Activated T-helper 2 cell treated with anti-CD3 and anti-CD28 coated beads, Interferon-gamma antibody, Interleukin-2, Interleukin-4, amounts not matched to agents 10 μg/mL and 5 μg/mL and 100 μg/mL, durations not matched to agents 14 hours and 24 hours and 36 hours (primary cell): Measurements from ENCODE around the gene MLIP. TPM values are rescaled to one million over a fixed set of nuclear protein-coding genes. Genes with fewer than 3 reads are reported as not detected.

Source experiments
- DNase-seq: peaks from one replicate; pipeline ENCODE4 v3.0.0; 2021; ENCODE audit warnings: low spot score
- H3K27ac Mint-ChIP-seq: one replicate; pipeline ENCODE4 v1.8.0; 2021; ENCODE audit warnings: mixed read lengths
- H3K27me3 Mint-ChIP-seq: one replicate; pipeline ENCODE4 v1.8.0; 2021; ENCODE audit warnings: low read depth, mixed read lengths
- H3K36me3 Mint-ChIP-seq: one replicate; pipeline ENCODE4 v1.8.0; 2021; ENCODE audit warnings: low read depth, mixed read lengths
- H3K4me1 Mint-ChIP-seq: one replicate; pipeline ENCODE4 v1.8.0; 2021; ENCODE audit warnings: low read depth, mixed read lengths
- H3K4me3 Mint-ChIP-seq: one replicate; pipeline ENCODE4 v1.8.0; 2021; ENCODE audit warnings: low read depth, mild to moderate bottlenecking, moderate library complexity, mixed read lengths
- H3K9me3 Mint-ChIP-seq: one replicate; pipeline ENCODE4 v1.8.0; 2021; ENCODE audit warnings: mixed read lengths
- intact Hi-C: fragments of 100-400 bp; cut with micrococcal nuclease; formaldehyde crosslinking; loops from one replicate; pipeline ENCODE4 v1.15.1; 2023
- total RNA-seq: library from RNA; stranded (reverse); gene quantifications from 2 replicates; pipeline ENCODE4 v1.2.3, GENCODE V29; 2022

The MLIP gene
- total RNA-seq, 1 donor from 2014 or later, result not detected

DNA sequence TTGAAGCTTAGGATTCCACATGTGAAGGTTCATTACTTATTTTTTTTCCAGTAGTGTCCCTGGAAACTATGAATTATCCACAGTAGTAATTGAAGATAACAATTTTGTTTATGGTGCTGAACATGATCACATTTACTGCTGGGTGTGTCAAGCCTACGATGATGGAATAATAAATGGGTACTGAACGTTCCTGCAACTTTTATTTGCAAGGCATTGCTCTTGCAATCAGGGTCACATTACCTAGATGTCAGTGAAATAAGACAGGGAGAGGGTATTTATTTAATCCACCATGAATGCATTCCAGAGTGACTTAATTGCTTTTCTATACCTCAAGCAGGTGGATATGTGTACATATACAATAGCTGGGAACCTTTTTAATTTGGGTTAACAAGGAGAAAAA is 27.0 kb upstream of the MLIP start:
- no peak overlapping the region for H3K27ac Mint-ChIP-seq
- H3K27me3 Mint-ChIP-seq, result no peaks in the 10 kb centered on the region
- H3K9me3 Mint-ChIP-seq, result no peaks in the 10 kb centered on the region
- intact Hi-C loops, result no loop called here
- no peaks in the 10 kb centered on the region for H3K4me1 Mint-ChIP-seq
- no peaks in the 10 kb centered on the region for H3K36me3 Mint-ChIP-seq
- DNase-seq, result no peak
- no peak overlapping the region for H3K4me3 Mint-ChIP-seq

DNA sequence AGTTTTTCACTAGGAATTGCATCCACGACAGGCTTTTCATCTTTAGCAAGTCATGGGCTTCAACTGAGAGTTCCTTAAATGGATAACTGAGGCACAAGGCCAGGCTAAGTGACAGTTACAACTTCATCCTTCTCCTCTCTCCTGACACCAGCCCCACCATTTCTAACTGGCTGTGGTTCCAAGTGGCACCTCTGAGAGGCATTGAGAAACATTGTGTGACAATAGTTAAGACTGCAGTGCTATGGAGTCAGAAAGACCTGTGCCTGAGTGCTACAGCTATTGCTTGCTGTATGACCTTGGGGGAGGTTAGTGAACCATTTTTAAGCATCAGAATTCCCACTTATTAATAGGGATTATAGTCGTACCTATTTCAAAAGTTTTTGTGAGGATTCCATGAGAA is 26.2 kb upstream of the MLIP start:
- intact Hi-C loops, result no loop called here
- Mint-ChIP-seq H3K9me3 (no peaks in the 10 kb centered on the region), H3K27ac (no peak overlapping the region), H3K27me3 (no peaks in the 10 kb centered on the region), H3K4me1 (no peaks in the 10 kb centered on the region), H3K36me3 (no peaks in the 10 kb centered on the region), H3K4me3 (no peak overlapping the region)
- DNase-seq, result no peak

DNA sequence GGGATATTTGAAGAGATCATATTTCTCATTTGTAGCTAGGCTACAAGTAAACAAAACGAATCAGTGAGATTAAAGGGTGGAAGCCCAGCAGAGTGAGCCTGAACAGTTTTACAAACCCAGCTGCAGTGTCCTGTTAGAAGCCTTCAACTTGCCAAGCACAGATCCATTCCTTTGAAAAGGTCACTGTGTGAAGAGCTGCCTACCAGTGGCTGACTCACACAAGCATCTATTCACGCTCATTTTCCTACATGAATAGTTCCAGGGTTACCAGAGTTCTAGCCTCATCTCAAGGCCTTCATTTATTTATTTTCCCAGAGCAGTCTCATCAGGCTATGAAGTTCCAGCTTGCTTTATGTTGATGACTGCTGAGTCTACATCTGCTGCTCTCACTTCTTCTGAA is 25.7 kb upstream of the MLIP start:
- DNase-seq, result no peak
- Mint-ChIP-seq H3K4me1 (no peaks in the 10 kb centered on the region), H3K36me3 (no peaks in the 10 kb centered on the region), H3K27ac (no peak overlapping the region), H3K27me3 (no peaks in the 10 kb centered on the region), H3K4me3 (no peak overlapping the region), H3K9me3 (no peaks in the 10 kb centered on the region)
- intact Hi-C loops, result no loop called here

DNA sequence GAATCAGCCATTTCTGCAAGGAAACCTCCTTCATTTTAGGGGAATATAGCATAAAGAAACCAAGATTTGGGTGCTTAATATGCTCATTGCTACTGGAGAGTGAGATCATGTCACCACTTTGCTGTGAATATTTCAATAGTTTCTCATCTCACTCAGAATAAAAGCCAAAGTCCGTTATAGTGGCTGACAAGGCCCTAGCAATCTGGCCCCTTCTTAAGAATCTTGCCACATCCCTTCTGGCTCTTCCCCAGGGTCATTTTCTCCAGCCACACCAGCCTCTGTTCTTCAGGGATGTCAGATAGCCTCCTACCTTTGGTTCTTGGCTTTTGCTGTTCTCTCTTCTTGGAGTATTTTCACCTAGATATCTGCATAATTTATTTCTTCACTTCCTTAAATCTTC is 24.8 kb upstream of the MLIP start:
- intact Hi-C loops, result no loop called here
- Mint-ChIP-seq H3K27me3 (no peaks in the 10 kb centered on the region), H3K27ac (no peak overlapping the region), H3K9me3 (no peaks in the 10 kb centered on the region), H3K4me3 (no peak overlapping the region), H3K36me3 (no peaks in the 10 kb centered on the region), H3K4me1 (no peaks in the 10 kb centered on the region)
- DNase-seq, result no peak

DNA sequence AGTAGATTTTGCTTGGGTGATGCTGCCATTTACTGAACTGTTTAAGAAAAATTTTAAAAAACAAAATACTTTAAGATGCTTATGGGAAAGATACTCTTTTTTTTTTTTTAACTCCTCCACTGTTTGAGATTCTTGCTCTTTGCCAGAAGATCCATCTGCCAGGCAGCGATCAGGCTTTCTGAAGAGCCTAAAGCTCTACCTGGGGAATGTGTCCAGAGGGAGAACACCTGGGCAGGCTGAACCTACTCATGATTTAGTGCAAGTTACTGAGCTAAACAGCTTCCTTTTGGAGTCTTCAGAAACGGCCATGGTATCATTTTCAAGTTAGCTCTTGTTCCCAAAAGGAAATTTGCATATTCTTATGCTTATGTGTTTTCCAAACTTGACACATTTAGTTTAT is 23.5 kb upstream of the MLIP start:
- DNase-seq, result no peak
- no peak overlapping the region for H3K4me3 Mint-ChIP-seq
- no peaks in the 10 kb centered on the region for H3K9me3 Mint-ChIP-seq
- no peaks in the 10 kb centered on the region for H3K4me1 Mint-ChIP-seq
- H3K27me3 Mint-ChIP-seq, result no peaks in the 10 kb centered on the region
- intact Hi-C loops, result no loop called here
- no peak overlapping the region for H3K27ac Mint-ChIP-seq
- H3K36me3 Mint-ChIP-seq, result no peaks in the 10 kb centered on the region

DNA sequence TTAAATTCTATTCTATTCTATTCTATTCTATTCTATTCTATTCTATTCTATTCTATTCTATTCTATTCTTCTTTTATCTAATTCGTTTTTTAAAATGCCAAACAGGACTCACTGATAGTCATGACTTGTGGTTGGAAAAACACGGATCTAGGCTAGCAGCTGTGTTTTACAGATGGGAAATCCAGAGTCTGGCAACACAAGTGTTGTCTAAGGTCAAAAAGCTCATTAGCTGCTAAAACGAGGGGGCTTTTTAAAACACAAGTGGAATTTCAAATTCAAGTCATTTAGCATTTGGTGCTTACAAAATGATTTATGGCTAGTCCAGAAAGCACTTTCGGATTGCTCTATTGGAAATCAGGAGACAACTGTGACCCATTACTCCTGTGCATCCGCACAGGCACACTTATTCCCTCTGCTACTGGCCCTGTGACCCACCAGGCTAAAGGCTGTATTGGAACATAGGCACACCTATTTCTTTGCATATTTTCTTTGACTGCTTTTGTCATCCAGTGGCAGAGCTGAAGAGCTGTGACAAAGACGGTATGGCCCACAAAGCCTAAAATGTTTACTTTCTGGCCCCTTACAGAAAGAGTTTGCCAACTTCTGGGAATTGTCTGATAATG is 17.8 kb upstream of the MLIP start:
- Mint-ChIP-seq H3K36me3 (no peaks in the 10 kb centered on the region), H3K27me3 (no peaks in the 10 kb centered on the region), H3K27ac (no peak overlapping the region), H3K4me3 (no peak overlapping the region), H3K9me3 (no peaks in the 10 kb centered on the region), H3K4me1 (no peaks in the 10 kb centered on the region)
- DNase-seq, result no peak
- intact Hi-C loops, result no loop called here

DNA sequence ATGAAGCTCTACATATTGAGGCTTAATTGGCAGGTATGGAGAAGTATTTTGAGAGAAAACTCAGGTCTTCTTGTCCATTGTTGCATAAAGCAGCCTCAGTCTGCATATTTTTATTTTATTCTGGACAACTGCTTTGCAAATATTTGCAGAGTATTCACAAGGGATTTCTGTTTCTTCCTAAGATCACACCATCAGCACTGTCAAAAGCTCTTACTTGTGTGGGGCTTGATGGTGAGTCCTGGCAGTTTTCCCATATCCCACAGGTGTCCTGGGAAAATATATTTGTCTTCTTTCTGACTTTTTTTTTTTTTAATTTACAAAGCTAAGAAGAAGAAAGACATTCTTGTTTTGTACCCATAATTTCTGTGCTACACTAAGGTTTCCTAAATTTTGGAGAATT is 16.9 kb upstream of the MLIP start:
- DNase-seq, result no peak
- Mint-ChIP-seq H3K27me3 (no peaks in the 10 kb centered on the region), H3K27ac (no peak overlapping the region), H3K9me3 (no peaks in the 10 kb centered on the region), H3K4me1 (no peaks in the 10 kb centered on the region), H3K4me3 (no peak overlapping the region), H3K36me3 (no peaks in the 10 kb centered on the region)
- intact Hi-C loops, result no loop called here

DNA sequence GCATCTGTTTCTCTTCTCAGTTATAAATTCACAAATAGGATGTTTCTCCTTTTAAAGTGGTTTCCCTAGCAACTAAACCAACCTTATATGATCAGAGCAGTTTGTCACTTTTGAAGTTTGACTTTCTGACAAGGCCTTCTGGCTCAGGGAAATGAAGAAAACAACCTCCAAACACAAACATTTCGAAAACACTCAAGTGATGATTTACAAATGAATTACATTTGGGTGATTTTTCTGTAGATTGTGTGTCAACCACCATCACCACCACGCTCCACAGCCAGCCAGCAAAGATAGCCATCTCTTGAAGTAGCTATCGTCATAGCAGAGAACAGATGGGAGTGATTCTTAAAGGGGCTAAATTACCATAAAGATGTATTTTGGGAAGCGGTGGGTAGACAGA is 16.5 kb upstream of the MLIP start:
- no peak overlapping the region for H3K4me3 Mint-ChIP-seq
- DNase-seq, result no peak
- no peaks in the 10 kb centered on the region for H3K27me3 Mint-ChIP-seq
- H3K4me1 Mint-ChIP-seq, result no peaks in the 10 kb centered on the region
- intact Hi-C loops, result no loop called here
- H3K27ac Mint-ChIP-seq, result no peak overlapping the region
- H3K36me3 Mint-ChIP-seq, result no peaks in the 10 kb centered on the region
- no peaks in the 10 kb centered on the region for H3K9me3 Mint-ChIP-seq

DNA sequence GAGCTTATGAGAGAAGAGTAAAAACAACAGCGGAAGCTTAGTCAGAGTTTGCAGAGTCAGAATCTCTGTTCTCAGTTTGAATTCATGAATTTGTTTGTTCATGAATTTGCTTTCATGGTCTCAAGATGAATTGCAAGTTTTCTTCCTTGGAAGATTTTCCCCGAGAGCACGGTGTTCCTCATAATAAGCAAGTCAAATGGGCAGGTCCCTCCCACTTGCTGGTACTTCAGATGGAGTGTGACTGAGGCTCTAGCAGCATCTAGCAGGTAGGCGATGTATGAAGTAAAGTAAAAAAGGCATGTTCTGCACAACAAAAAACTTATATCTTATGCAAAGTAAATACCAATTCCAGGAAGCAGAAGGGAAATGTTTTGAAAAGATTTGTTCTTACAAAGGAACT is 15.5 kb upstream of the MLIP start:
- H3K27me3 Mint-ChIP-seq, result no peaks in the 10 kb centered on the region
- no peak overlapping the region for H3K4me3 Mint-ChIP-seq
- no peaks in the 10 kb centered on the region for H3K36me3 Mint-ChIP-seq
- no peak for DNase-seq
- H3K4me1 Mint-ChIP-seq, result no peaks in the 10 kb centered on the region
- intact Hi-C loops, result no loop called here
- H3K27ac Mint-ChIP-seq, result no peak overlapping the region
- no peaks in the 10 kb centered on the region for H3K9me3 Mint-ChIP-seq

DNA sequence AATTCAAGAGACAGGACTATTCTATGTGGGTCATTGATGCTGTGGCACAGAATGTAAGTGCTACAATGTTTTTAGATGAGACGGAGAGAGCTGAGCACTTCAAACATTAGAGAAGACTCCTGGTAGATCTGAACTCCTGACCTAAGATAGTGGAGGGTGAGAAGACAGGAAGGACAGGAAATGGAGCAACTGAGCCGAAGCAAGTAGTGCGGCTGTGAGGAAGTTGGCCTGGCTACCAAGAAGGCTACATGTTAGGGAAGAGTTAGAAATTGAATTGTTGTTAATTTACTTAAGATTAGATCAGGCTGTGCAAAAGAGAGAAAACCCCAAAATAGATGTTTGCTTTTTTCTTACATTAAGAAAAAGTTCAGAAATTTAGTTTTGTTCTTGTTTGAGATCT is 14.4 kb upstream of the MLIP start:
- Mint-ChIP-seq H3K4me3 (no peak overlapping the region), H3K4me1 (no peaks in the 10 kb centered on the region), H3K9me3 (no peaks in the 10 kb centered on the region), H3K27me3 (no peaks in the 10 kb centered on the region), H3K36me3 (no peaks in the 10 kb centered on the region), H3K27ac (no peak overlapping the region)
- no peak for DNase-seq
- intact Hi-C loops, result no loop called here

DNA sequence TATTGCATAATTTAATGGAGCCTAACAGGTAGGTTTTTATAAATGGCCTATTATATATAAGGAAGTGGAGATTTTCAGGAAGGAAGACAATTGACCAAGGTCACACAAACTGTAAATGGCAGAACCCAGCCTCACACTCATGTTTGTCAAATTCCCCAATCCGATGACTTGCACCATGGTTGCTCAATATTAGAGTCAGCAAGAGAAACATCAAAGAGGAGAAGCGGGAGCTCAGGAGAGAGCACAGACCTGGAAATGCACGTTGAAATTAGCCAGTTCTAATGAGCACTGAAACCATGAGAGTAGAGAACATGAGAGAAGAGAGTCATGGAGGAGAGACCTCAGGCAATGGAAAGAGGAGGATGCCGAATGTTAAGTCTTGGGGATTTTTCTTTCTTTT is 13.5 kb upstream of the MLIP start:
- intact Hi-C loops, result no loop called here

DNA sequence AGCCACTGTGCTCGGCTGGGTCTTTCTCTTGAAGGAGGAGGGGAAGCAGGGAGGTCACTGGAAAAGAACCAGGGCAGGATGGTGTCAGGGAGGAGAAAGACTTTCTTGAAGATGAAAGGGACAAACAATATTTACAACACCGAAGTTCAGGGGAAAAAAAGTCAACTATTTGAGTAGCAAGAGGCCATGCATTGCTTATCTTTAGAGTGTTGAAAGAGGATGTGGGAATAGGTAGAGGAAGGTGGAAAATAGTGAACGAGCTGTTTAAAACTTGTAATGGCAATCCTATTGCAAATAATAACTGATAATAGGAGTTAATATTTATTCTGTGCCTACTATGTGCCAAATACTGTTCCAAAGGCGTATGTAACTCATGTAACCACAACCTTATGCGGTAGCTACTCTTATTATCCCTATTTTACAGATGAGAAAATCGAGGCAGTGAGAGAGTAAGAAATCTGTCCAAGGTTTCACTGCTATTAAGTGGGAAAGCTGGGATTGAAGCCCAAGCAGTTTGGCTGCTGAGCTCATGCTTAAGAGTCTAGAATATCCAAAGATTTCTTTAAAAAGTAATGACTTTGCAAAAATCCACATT is 12.7 kb upstream of the MLIP start:
- intact Hi-C loops, result no loop called here

More for the DNA sequence above, 13.5 kb upstream of the MLIP start:
- no peaks in the 10 kb centered on the region for H3K36me3 Mint-ChIP-seq
- H3K9me3 Mint-ChIP-seq, result no peaks in the 10 kb centered on the region
- no peak overlapping the region for H3K27ac Mint-ChIP-seq
- DNase-seq, result no peak
- no peaks in the 10 kb centered on the region for H3K4me1 Mint-ChIP-seq
- no peaks in the 10 kb centered on the region for H3K27me3 Mint-ChIP-seq
- H3K4me3 Mint-ChIP-seq, result no peak overlapping the region

DNA sequence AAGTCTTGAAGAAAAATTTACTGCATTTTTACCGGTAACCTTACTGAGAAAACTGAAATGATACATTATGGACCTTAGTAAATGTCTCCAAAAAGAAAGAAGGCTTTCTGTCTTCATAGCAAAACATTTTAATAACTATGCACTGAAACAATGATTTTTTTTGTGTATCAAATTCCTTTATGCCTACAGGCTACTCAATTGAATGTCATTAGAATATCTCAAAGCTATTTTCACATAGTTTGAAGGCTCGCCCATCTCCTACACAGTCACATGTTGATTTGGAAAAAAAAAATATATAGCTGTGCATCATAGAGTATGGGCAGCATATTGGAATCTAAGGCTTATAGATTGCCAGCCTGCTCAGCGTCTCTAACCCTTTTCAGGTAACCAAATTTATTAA is 12.0 kb upstream of the MLIP start:
- intact Hi-C loops, result no loop called here

More for the DNA sequence above, 12.7 kb upstream of the MLIP start:
- Mint-ChIP-seq H3K4me3 (no peak overlapping the region), H3K36me3 (no peaks in the 10 kb centered on the region), H3K9me3 (no peaks in the 10 kb centered on the region), H3K27me3 (no peaks in the 10 kb centered on the region), H3K4me1 (no peaks in the 10 kb centered on the region), H3K27ac (no peak overlapping the region)
- DNase-seq, result no peak

More for the DNA sequence above, 12.0 kb upstream of the MLIP start:
- Mint-ChIP-seq H3K27ac (no peak overlapping the region), H3K9me3 (no peaks in the 10 kb centered on the region), H3K36me3 (no peaks in the 10 kb centered on the region), H3K4me3 (no peak overlapping the region), H3K4me1 (no peaks in the 10 kb centered on the region), H3K27me3 (no peaks in the 10 kb centered on the region)
- no peak for DNase-seq
